Stimulated activated naive B cell treated with anti-CD40 and anti-IgM and Interleukin-4, amounts not matched to agents 10 μg/mL and 1 μg/mL and 100 μg/mL, for 72 hours (primary cell): Measurements from ENCODE around the gene NAA16.

Source experiments
- ATAC-seq, 2 donors: fragments of 150-1000 bp; cut with Tn5 transposase; replicated peaks; 2 replicates each; pipeline ENCODE4 v1.10.0; 2021; ENCODE audit warnings: moderate library complexity in 1 of 2
- DNase-seq: peaks from one replicate; pipeline ENCODE4 v3.0.0; 2021
- H3K27ac Mint-ChIP-seq: one replicate; pipeline ENCODE4 v1.8.0; 2022; ENCODE audit warnings: mild to moderate bottlenecking, mixed read lengths
- H3K27me3 Mint-ChIP-seq, 2 donors: one replicate each; pipeline ENCODE4 v1.8.0; 2022; ENCODE audit warnings: mixed read lengths in 2 of 2
- H3K36me3 Mint-ChIP-seq, 2 donors: one replicate each; pipeline ENCODE4 v1.8.0; 2022; ENCODE audit warnings: mixed read lengths in 2 of 2, mild to moderate bottlenecking in 1 of 2
- H3K4me1 Mint-ChIP-seq, 2 donors: one replicate each; pipeline ENCODE4 v1.8.0; 2022; ENCODE audit warnings: mixed read lengths in 2 of 2, mild to moderate bottlenecking in 1 of 2
- H3K4me3 Mint-ChIP-seq, 2 donors: one replicate each; pipeline ENCODE4 v1.8.0; 2022; ENCODE audit warnings: mild to moderate bottlenecking in 2 of 2, mixed read lengths in 2 of 2, moderate library complexity in 1 of 2
- H3K9me3 Mint-ChIP-seq, 2 donors: one replicate each; pipeline ENCODE4 v1.8.0; 2022; ENCODE audit warnings: mixed read lengths in 2 of 2, mild to moderate bottlenecking in 1 of 2

Gene NAA16

DNA sequence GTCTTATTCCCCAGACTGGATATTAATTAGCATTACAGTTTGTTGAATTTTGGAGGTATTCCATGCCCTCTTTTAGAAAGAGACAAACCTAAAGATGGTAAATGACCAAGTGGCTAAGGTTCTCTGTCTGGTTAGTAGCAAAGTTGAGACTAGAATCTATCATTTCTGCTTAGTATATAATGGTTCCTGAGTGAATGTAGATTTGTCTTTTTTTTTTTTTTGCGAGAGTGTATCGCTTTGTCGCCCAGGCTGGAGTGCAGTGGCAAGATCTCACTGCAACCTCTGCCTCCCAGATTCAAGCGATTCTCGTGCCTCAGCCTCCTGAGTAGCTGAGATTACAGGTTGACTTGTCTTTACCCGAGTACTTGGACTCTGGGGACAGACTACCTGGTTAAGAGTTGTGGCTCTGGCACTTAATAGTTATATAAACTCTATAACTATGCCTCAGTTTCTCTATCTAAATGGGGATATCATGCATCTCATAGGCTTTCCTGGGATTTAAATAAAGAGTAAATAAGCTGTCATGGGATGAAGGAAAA, 2.7 kb downstream of the NAA16 start:
- Mint-ChIP-seq H3K27me3 (no peaks in the 10 kb centered on the region), H3K4me3 (no peak overlapping the region), H3K4me1 (peaks cover 9 to 24% of the 10 kb centered on the region in 2 donors), H3K9me3 (no peaks in the 10 kb centered on the region), H3K27ac (no peak overlapping the region), H3K36me3 (no peaks in the 10 kb centered on the region)
- DNase-seq (no peak), ATAC-seq (no peak)

DNA sequence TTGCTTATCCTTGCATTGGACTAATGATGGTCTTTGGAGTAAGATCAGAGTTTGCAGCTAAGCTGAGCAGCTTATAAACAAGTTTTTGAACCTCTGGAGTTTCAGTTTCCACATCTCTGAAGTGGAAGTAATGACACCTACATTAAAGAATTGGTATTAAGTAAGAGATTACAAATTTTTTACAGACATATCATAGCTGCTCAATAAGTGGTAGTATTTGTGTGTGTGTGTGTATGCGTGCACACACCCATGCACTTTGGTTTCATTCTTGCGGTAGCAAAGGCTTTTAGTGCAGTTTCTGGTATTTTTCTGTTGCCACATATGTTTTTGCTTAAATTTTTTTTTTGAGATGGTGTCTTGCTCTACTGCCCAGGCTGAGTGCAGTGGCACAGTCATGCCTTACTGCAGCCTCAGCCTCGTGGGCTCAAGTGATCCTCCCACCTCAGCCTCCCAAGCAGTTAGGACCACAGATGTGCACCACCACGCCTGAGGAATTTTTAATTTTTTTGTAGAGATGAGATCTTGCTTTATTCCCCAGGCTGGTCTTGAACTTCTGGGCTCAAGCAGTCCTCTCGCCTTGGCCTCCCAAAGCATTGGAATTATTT, 4.5 kb downstream of the NAA16 start:
- DNase-seq (no peak), ATAC-seq (no peak)
- no peak overlapping the region for H3K27ac Mint-ChIP-seq
- H3K36me3 Mint-ChIP-seq = no peaks in the 10 kb centered on the region
- H3K4me1 Mint-ChIP-seq = peaks cover 7 to 19% of the 10 kb centered on the region in 2 donors
- H3K27me3 Mint-ChIP-seq = no peaks in the 10 kb centered on the region
- no peak overlapping the region for H3K4me3 Mint-ChIP-seq
- H3K9me3 Mint-ChIP-seq = no peaks in the 10 kb centered on the region

DNA sequence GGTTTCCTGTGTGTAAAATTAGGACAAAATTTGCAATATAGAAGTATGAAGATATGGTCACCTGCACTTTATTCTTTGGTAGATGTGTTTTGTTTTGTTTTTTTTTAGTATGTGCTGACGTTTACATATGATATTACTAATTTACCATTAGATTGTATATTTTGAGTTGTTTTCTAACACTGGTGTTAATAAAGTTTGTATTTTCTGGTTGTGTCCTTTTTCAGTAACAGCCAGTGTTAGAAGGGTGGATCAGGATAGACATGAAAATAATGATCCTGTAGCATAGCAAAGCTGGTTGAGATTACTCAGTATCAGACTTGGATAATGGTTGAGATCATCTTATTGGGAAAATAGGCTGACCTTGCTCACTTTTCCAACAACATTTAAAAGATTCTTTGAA, 6.2 kb downstream of the NAA16 start:
- Mint-ChIP-seq H3K4me1 (peaks cover 8 to 17% of the 10 kb centered on the region in 2 donors), H3K4me3 (no peak overlapping the region), H3K27ac (no peak overlapping the region), H3K9me3 (no peaks in the 10 kb centered on the region), H3K27me3 (no peaks in the 10 kb centered on the region), H3K36me3 (peaks cover 5% of the 10 kb centered on the region in 2 donors)
- no peak for DNase-seq
- ATAC-seq = no peak

DNA sequence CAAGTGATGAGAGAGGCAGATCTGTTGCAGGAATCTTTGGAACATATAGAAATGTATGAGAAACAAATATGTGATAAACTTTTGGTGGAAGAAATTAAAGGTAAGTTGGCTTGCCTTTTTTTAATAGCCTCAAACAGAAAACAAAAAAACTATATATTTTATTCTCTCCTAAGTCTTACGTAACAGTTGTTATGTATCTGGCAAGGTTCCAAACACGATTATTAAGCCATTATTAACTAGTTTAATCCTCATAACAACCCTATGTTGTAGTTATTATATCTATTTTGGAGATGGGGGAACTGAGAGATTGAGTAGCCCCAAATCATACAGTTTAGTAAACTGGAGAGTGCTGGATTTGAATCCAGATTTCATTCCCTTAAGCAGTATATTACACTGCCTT, 14.7 kb downstream of the NAA16 start:
- Mint-ChIP-seq H3K4me1 (peaks cover 6 to 12% of the 10 kb centered on the region in 2 donors), H3K27ac (no peak overlapping the region), H3K27me3 (no peaks in the 10 kb centered on the region), H3K36me3 (peaks cover 25 to 32% of the 10 kb centered on the region in 2 donors), H3K4me3 (no peak overlapping the region), H3K9me3 (no peaks in the 10 kb centered on the region)
- DNase-seq (no peak), ATAC-seq (no peak)

DNA sequence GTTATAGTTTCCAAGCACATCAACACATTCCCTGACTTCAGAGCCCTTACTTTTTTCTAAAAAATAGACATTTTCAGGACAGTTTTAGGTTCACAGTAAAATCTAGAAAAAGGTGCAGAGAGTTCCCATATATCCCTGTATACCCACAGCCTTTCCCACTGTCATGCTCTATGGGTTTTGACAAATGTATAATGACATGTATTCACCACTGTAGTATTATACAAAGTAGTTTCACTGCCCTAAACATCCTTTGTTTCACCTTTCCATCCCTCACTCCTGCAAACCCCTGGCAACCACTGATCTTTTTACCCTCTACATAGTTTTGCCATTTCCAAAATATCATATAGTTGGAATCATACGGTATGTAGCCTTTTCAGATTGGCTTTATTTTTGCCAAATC, 15.6 kb downstream of the NAA16 start:
- no peak for DNase-seq
- no peak for ATAC-seq
- Mint-ChIP-seq H3K27ac (no peak overlapping the region), H3K4me3 (no peak overlapping the region), H3K27me3 (no peaks in the 10 kb centered on the region), H3K36me3 (peaks cover 25 to 38% of the 10 kb centered on the region in 2 donors), H3K4me1 (peaks cover 6 to 12% of the 10 kb centered on the region in 2 donors), H3K9me3 (no peaks in the 10 kb centered on the region)

DNA sequence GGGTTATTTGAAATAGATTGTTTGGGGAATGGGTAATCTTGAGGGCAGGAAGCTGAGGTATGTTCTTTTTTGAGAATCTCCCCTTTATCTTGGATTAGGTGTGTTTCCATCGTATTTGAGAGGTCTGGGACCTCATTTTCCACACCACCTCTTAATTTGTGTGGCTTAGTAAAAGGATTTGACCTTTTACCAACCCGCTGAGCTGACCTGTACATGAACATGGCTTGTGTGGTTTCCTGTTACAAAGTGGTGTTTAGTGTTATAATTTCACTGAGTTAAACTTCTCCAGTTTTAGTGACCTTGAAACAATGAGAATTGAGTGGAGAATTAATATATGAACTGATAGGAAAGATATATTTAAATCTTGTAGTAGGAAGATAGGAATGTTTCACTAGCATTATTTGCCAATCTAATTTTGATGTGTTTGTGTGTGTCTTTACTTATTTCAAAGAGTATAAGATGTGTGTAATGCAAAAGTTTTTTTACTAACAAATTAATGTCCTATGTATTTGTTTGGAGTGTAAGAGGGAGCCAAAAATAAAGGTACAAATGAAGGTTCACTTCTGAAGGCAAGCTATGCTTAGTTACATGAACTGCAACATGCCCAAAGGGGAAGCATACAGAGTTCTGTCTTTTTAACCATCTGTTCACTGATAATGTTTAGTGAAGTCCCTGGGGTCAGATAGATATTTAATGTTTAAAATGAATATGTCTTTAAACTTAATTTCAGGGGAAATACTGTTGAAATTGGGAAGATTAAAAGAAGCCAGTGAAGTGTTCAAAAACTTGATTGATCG, 17.1 kb downstream of the NAA16 start:
- no peak overlapping the region for H3K27ac Mint-ChIP-seq
- H3K36me3 Mint-ChIP-seq = peaks cover 16 to 35% of the 10 kb centered on the region in 2 donors
- H3K4me3 Mint-ChIP-seq = no peak overlapping the region

DNA sequence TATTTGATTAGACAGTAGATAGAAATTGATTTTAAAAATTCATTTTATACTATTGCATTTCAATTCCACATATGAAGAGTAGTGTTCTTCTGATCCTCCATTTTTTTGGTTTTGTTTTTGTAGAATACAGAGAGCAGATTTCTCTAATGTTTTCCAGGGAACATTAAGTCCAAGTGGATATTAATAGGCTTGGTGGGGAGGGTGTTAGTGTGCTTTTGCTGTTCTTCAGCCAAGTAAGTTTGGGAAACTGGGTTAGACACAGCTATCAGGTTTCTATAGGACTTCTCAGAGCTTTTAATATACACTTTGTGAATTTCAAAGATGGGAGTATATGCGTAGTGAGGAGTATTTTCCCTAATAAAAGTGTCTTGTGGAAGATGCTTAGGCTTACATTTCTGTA, 21.8 kb downstream of the NAA16 start:
- peaks cover under 1 to 6% of the 10 kb centered on the region in 2 donors for H3K4me1 Mint-ChIP-seq
- H3K27me3 Mint-ChIP-seq = no peaks in the 10 kb centered on the region
- H3K9me3 Mint-ChIP-seq = no peaks in the 10 kb centered on the region
- H3K4me3 Mint-ChIP-seq = no peak overlapping the region
- no peak for ATAC-seq
- DNase-seq = no peak
- H3K36me3 Mint-ChIP-seq = peaks cover 15 to 42% of the 10 kb centered on the region in 2 donors
- H3K27ac Mint-ChIP-seq = no peak overlapping the region

More for the DNA sequence above, 17.1 kb downstream of the NAA16 start:
- Mint-ChIP-seq H3K4me1 (peaks cover 5 to 12% of the 10 kb centered on the region in 2 donors), H3K27me3 (no peaks in the 10 kb centered on the region), H3K9me3 (no peaks in the 10 kb centered on the region)
- ATAC-seq (no peak), DNase-seq (no peak)

DNA sequence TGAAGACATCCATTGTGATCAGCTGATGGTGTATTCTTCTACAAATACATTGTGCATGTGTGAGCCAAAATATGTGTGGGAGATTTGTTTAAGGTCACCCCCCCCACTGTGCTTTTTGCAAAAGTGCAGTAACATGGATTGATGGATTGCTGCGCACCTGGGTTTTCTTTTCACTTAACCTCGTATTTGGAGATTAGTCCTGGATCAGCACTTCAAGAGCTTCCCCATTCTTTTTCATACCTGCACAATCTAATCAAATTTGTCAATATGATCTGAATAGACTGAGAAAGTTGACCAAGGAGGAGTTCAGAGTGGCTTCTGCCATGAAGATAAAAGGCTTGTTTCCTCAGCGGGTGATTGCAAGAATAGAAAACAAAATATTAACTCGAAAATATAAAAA, 23.7 kb downstream of the NAA16 start:
- Mint-ChIP-seq H3K27me3 (no peaks in the 10 kb centered on the region), H3K9me3 (no peaks in the 10 kb centered on the region), H3K36me3 (peaks cover 18 to 39% of the 10 kb centered on the region in 2 donors), H3K27ac (no peak overlapping the region), H3K4me3 (no peak overlapping the region), H3K4me1 (no peaks in the 10 kb centered on the region)
- ATAC-seq = no peak
- no peak for DNase-seq

DNA sequence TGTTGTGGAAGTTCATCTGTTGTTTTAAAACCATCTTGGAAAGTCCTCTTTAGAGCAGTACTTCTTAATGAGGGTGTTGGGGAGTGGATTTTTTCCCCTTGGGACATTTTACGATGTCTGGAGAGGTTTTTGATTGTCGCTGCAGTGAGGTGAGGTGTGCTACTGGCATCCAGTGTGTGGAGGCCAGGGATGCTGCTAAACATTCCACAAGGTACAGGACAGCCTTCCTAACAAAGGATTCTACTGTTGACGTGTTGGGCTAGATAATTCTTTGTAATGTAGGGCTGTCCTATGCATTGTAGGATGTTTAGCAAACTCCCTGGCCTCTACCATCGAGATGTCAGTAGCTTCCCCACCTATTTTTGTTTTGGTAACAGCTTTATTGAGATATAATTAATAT, 33.3 kb downstream of the NAA16 start:
- no peaks in the 10 kb centered on the region for H3K9me3 Mint-ChIP-seq
- ATAC-seq = no peak
- no peak overlapping the region for H3K27ac Mint-ChIP-seq
- no peak for DNase-seq
- no peak overlapping the region for H3K4me3 Mint-ChIP-seq
- H3K27me3 Mint-ChIP-seq = no peaks in the 10 kb centered on the region
- H3K36me3 Mint-ChIP-seq = peaks cover 35 to 52% of the 10 kb centered on the region in 2 donors
- peaks cover 3 to 14% of the 10 kb centered on the region in 2 donors for H3K4me1 Mint-ChIP-seq

DNA sequence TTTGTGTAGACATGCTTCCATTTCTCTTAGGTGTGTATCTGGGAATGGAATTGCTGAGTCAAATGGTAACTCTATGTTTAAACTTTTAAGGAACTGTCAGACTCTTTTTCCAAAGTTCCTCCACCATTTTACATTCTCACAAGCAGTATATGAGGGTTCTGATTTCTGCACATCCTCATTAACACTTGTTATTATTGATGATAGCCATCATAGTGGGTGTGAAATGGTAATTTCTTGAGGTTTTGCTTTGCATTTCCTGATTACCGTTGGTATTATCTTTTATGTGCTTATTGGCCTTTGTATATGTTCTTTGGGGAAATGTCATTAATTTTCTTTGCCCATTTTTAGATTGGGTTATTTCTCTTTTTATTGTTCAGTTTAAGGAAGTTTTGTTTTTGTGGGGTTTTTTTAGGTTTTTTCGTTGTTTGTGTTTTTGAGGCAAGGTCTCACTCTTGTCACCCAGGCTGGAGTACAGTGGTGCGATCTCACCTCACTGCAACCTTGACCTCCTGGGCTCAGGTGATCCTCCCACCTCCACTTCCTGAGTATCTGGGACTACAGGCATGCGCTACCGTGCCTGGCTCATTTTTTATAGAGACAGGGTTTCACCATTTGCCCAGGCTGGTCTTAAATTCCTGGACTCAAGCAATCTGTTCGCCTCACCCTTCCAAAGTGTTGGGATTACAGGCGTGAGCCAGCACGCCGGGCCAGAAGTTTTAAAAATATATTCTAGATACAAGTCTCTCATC, 34.3 kb downstream of the NAA16 start:
- H3K36me3 Mint-ChIP-seq = peaks cover 33 to 48% of the 10 kb centered on the region in 2 donors
- no peak overlapping the region for H3K27ac Mint-ChIP-seq
- ATAC-seq (no peak), DNase-seq (no peak)
- H3K27me3 Mint-ChIP-seq = no peaks in the 10 kb centered on the region
- H3K9me3 Mint-ChIP-seq = no peaks in the 10 kb centered on the region
- H3K4me1 Mint-ChIP-seq = peaks cover 3 to 14% of the 10 kb centered on the region in 2 donors
- no peak overlapping the region for H3K4me3 Mint-ChIP-seq

DNA sequence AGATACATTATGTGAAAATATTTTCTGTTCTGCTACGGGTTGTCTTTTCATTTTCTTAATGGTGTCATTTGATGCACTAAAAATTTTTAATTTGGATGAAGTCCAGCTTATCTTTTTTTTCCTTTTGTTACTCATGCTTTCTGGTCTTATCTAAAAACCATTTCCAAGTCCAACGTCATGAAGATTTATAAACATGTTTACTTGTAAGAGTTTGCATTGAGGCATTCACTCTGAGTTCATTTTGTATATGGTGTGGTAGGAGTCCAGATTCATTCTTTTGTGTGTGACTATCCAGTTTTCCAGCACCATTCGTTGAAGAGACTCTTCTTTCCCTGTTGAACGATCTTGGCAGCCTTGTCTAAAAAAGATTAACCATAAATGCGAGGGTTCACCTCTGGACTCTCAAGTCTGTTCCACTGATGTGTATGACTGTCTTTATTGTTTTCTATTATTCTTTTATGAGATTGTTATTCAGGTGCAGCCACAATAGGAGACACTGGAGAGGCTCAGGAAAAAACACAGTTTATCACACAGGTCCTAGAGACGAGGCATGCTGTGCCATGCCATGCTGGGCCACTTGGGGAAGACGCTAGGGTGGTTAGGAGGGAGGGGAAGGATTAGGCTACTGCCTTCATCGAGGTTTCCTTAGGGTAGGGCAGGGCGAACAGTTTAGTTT, 35.0 kb downstream of the NAA16 start:
- Mint-ChIP-seq H3K27ac (no peak overlapping the region), H3K4me3 (no peak overlapping the region), H3K9me3 (no peaks in the 10 kb centered on the region), H3K4me1 (peaks cover 3 to 14% of the 10 kb centered on the region in 2 donors), H3K36me3 (peaks cover 28 to 43% of the 10 kb centered on the region in 2 donors), H3K27me3 (no peaks in the 10 kb centered on the region)
- no peak for DNase-seq
- ATAC-seq = no peak

DNA sequence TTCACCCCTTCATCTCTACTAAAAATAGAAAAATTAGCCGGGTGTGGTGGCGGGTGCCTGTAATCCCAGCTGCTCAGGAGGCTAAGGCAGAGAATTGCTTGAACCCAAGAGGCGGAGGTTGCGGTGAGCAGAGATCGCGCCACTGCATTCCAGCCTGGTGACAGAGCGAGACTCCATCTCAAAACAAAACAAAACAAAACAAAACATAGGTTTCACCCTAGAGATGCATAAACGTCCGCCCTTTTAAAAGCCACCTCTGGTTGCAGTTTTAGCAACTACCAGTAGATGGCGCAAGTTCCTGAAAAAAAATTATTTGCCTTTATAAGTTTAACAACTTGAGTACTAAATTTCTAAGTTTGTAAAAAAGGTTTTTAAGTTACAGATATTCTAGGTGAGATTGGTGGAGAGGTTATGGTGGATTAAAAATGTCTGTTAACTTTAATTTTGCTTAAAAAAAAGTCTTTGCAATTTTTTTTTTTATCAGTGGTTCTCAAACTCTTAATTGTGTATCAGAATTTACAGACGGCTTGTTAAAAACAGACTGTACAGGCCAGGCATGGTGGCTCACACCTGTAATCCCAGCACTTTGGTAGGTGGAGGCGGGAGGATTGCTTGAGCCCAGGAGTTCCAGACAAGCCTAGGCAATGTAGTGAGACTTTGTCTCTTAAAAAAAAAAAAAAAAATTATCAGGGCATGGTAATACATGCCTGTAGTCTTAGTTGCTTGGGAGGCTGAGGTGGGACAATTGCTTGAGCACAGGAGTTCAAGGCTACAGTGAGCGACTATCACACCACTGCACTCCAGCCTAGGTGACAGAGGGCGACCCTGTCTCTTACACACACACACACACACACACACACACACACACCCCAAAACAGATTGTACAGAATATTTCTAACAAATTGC, 42.1 kb downstream of the NAA16 start:
- H3K4me1 Mint-ChIP-seq = peaks cover 0 to 12% of the 10 kb centered on the region in 2 donors
- no peak overlapping the region for H3K27ac Mint-ChIP-seq
- H3K27me3 Mint-ChIP-seq = no peaks in the 10 kb centered on the region
- DNase-seq (peak; percentile 1), ATAC-seq (peak; percentile 46 to 67)
- peak overlapping the region in 1 of 2 donors; percentile 41 for H3K4me3 Mint-ChIP-seq
- H3K36me3 Mint-ChIP-seq = peaks cover 17 to 29% of the 10 kb centered on the region in 2 donors
- H3K9me3 Mint-ChIP-seq = no peaks in the 10 kb centered on the region

DNA sequence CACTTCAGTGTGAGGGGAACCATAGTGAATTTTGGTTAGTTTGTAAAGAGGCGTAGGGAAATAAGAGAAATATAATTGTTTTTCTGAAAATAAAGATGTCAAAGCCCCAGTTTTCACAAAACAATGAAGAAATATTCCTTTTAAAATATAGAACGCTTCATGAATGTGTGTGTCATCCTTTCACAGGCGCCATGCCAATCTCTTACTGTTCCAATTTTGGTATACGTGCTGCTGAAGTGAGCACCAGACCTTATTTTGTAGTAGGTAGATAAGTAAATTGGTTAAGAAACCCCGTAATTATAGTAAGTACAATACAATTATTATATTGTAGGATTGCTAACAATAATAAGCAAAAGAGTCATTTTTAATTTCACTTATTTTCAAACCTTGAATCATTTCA, 43.3 kb downstream of the NAA16 start:
- Mint-ChIP-seq H3K36me3 (peaks cover 13 to 28% of the 10 kb centered on the region in 2 donors), H3K4me1 (peaks cover 0 to 5% of the 10 kb centered on the region in 2 donors), H3K9me3 (no peaks in the 10 kb centered on the region), H3K27ac (no peak overlapping the region), H3K27me3 (no peaks in the 10 kb centered on the region), H3K4me3 (no peak overlapping the region)
- ATAC-seq (no peak), DNase-seq (no peak)
